ENCODE data around the gene CDK8. TPM values are rescaled to one million over a fixed set of nuclear protein-coding genes. Genes with fewer than 3 reads are reported as not detected.

The CDK8 gene
- total RNA-seq, 2 experiments from 2014 or later = 16.8 to 22.3 TPM

DNA sequence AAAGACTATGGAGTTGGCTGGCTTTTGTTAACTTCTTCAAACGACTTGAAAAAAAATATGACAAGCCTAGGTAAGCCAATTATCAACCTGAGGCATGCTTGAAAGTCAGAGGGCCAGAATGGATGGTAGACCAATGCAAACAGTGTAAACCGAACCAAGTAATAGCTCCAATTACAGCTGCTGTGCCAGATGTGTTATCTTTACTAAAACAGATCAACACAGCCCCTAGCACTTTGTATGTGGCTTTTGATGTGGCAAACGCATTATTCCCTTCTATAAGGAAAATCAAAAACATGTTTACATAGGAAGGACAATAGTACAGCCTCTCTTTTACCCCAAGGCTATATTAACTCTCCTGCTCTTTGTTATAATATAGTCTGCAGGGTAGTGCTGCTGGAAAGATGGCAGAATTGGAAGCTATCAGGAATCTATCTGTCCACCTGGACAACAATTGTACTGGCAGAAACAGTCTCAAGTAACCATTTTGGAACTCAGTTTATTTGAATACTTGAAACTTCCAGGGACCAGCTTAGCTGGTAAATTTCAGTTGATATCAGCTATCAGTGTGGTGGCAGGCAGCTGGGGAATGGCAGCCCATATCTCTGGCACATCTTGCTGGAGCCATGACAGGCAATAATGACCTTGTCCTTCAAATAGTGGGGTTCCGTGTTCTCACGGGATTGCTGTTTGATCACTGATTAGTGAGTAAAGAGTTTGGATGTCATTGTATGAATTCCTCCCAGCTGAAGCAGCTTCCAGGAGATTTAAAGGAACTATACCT is 159.2 kb downstream of the CDK8 start:
- Histone ChIP-seq H3K4me1 (ENCODE audit: insufficient read depth, low read length, poor library complexity, severe bottlenecking) (no peaks in the 10 kb centered on the region), H3K27ac (ENCODE audit: low read depth, low read length, poor library complexity, severe bottlenecking) (no peak overlapping the region), H4K20me1 (ENCODE audit: insufficient read depth, low read length) (no peaks in the 10 kb centered on the region), H3K4me2 (ENCODE audit: low read length) (no peak overlapping the region), H3K9me2 (ENCODE audit: insufficient read depth, low read length) (no peaks in the 10 kb centered on the region), H3K9me3 (ENCODE audit: low read length) (no peaks in the 10 kb centered on the region), H3K79me2 (ENCODE audit: insufficient read depth, low read depth, low read length) (no peaks in the 10 kb centered on the region), H3K4me3 (ENCODE audit: low read depth, low read length, poor library complexity, severe bottlenecking) (no peak overlapping the region), H3K36me3 (ENCODE audit: insufficient read depth, low read length) (no peaks in the 10 kb centered on the region), H2AFZ (ENCODE audit: low read length) (no peak overlapping the region)
- no peak for TF ChIP-seq EZH2phosphoT487 (IDR thresholded peaks at IDR 0.05; ENCODE audit: borderline replicate concordance, low read depth, low read length)
- TF ChIP-seq, protein P1, sequence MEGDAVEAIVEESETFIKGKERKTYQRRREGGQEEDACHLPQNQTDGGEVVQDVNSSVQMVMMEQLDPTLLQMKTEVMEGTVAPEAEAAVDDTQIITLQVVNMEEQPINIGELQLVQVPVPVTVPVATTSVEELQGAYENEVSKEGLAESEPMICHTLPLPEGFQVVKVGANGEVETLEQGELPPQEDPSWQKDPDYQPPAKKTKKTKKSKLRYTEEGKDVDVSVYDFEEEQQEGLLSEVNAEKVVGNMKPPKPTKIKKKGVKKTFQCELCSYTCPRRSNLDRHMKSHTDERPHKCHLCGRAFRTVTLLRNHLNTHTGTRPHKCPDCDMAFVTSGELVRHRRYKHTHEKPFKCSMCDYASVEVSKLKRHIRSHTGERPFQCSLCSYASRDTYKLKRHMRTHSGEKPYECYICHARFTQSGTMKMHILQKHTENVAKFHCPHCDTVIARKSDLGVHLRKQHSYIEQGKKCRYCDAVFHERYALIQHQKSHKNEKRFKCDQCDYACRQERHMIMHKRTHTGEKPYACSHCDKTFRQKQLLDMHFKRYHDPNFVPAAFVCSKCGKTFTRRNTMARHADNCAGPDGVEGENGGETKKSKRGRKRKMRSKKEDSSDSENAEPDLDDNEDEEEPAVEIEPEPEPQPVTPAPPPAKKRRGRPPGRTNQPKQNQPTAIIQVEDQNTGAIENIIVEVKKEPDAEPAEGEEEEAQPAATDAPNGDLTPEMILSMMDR (conservative IDR thresholded peaks at IDR 0.05; ENCODE audit: low read length) = no peak
- intact Hi-C loops (cut with micrococcal nuclease; ENCODE audit: unreplicated experiment) = no loop called here
- no TSS peak for BruUV-seq (replicated peaks)
- ChIA-PET POLR2A (interaction anchor here (0.7 to 1.5 kb wide), 2 partner anchors 13 to 157 kb away, joined by 3 read pairs; no protein-coding TSS in a partner anchor), CTCF (ENCODE audit: unreplicated experiment) (no interaction called here)
- DNase-seq (ENCODE audit: low spot score) = no peak

DNA sequence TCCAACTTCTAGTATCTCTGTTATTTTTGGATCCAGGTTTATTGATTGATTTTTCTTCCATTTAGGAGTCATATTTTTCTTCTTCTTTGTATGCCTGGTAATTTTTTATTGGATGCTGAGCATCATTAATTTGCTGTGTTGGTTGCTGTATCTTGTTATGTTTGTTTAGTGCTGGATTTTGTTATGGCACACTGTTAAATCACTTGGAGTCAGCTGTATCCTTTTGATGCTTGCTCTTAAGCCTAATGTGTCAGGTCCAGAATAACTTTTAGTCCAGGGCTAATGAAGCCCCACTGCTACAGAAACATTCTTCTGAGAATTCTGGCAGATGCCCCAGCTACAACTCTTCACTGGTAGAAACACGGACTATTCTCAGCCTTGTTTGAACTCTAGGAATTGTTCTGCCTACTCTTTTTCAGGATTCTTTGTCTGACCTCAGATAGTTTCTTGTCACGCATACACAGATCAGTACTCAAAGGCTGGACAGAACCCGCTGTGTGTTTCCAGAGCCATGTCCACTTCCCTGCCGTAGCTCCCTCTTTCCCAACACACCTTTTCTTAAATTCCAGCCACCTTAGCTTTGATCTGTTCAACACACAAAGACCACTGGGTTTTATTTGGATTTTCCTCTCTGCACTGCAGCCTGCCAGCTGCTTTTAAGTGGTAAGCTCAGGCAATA is 166.5 kb downstream of the CDK8 start:
- Histone ChIP-seq H3K79me2 (ENCODE audit: insufficient read depth, low read depth, low read length) (no peaks in the 10 kb centered on the region), H4K20me1 (ENCODE audit: insufficient read depth, low read length) (no peaks in the 10 kb centered on the region), H3K9me3 (ENCODE audit: low read length) (no peaks in the 10 kb centered on the region), H3K36me3 (ENCODE audit: insufficient read depth, low read length) (no peaks in the 10 kb centered on the region), H3K9me2 (ENCODE audit: insufficient read depth, low read length) (no peaks in the 10 kb centered on the region), H3K4me1 (ENCODE audit: insufficient read depth, low read length, poor library complexity, severe bottlenecking) (no peaks in the 10 kb centered on the region), H2AFZ (ENCODE audit: low read length) (no peak overlapping the region), H3K4me3 (ENCODE audit: low read depth, low read length, poor library complexity, severe bottlenecking) (no peak overlapping the region), H3K27ac (ENCODE audit: low read depth, low read length, poor library complexity, severe bottlenecking) (no peak overlapping the region), H3K4me2 (ENCODE audit: low read length) (no peak overlapping the region)
- ChIA-PET POLR2A (interaction anchor here (0.5 to 0.8 kb wide), 2 partner anchors 16 to 1670 kb away, joined by 3 read pairs; no protein-coding TSS in a partner anchor), CTCF (ENCODE audit: unreplicated experiment) (no interaction called here)
- DNase-seq (ENCODE audit: low spot score) = no peak
- BruUV-seq (replicated peaks) = no TSS peak
- intact Hi-C loops (cut with micrococcal nuclease; ENCODE audit: unreplicated experiment) = no loop called here
- TF ChIP-seq, protein P1 (conservative IDR thresholded peaks at IDR 0.05; ENCODE audit: low read length) = no peak
- TF ChIP-seq EZH2phosphoT487 (IDR thresholded peaks at IDR 0.05; ENCODE audit: borderline replicate concordance, low read depth, low read length) = no peak

DNA sequence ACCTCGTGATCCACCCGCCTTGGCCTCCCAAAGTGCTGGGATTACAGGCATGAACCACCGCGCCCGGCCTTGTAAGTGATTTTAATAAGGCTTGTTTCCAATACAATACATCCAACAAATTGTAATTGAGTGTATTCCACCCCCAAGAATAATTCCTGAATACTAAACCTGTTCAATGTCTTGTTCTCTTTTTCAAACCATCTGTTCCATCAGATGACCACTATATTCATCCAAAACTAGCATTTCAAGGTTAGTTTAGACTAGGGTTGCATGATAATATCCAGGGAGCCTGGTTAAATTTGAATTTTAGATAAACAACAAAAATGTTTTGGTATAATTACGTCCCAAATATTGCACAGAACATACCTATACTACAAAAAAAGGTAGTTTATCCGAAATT is 168.1 kb downstream of the CDK8 start:
- no peaks in the 10 kb centered on the region for H3K9me3 ChIP-seq (ENCODE audit: low read length)
- H3K9me2 ChIP-seq (ENCODE audit: insufficient read depth, low read length) = no peaks in the 10 kb centered on the region
- no peak for DNase-seq (ENCODE audit: low spot score)
- no peaks in the 10 kb centered on the region for H3K4me1 ChIP-seq (ENCODE audit: insufficient read depth, low read length, poor library complexity, severe bottlenecking)
- no peak overlapping the region for H3K4me2 ChIP-seq (ENCODE audit: low read length)
- BruUV-seq (replicated peaks) = no TSS peak
- H3K79me2 ChIP-seq (ENCODE audit: insufficient read depth, low read depth, low read length) = no peaks in the 10 kb centered on the region
- intact Hi-C loops (cut with micrococcal nuclease; ENCODE audit: unreplicated experiment) = no loop called here
- CTCF ChIA-PET (ENCODE audit: unreplicated experiment) = no interaction called here
- H3K36me3 ChIP-seq (ENCODE audit: insufficient read depth, low read length) = no peaks in the 10 kb centered on the region
- H3K27ac ChIP-seq (ENCODE audit: low read depth, low read length, poor library complexity, severe bottlenecking) = no peak overlapping the region
- no peak overlapping the region for H3K4me3 ChIP-seq (ENCODE audit: low read depth, low read length, poor library complexity, severe bottlenecking)
- H4K20me1 ChIP-seq (ENCODE audit: insufficient read depth, low read length) = no peaks in the 10 kb centered on the region
- no peak overlapping the region for H2AFZ ChIP-seq (ENCODE audit: low read length)
- TF ChIP-seq, protein P1 (conservative IDR thresholded peaks at IDR 0.05; ENCODE audit: low read length) = no peak
- no peak for TF ChIP-seq EZH2phosphoT487 (IDR thresholded peaks at IDR 0.05; ENCODE audit: borderline replicate concordance, low read depth, low read length)
- POLR2A ChIA-PET = no interaction called here
